ENCODE measurements around the gene TRIM7. TPM values are rescaled to one million over a fixed set of nuclear protein-coding genes. Genes with fewer than 3 reads are reported as not detected.

TRIM7 gene
- total RNA-seq, 1 donor from 2014 or later: 20.8 TPM

GRCh38 chr5:181198905-181199519 lies 6.0 kb downstream of the TRIM7 start:
- TF ChIP-seq CTCF (IDR thresholded peaks at IDR 0.05; ENCODE audit: insufficient read depth, low read length, severe bottlenecking): no peak
- Histone ChIP-seq H3K4me3 (ENCODE audit: low read depth, low read length) (no peak overlapping the region), H3K27me3 (ENCODE audit: control insufficient read depth, insufficient read depth, low read length) (no peaks in the 10 kb centered on the region), H3K36me3 (ENCODE audit: control insufficient read depth, insufficient read depth, low read length) (peaks cover 20% of the 10 kb centered on the region)
- no peak for DNase-seq (ENCODE audit: low read depth)
- FAIRE-seq: no peak

- no peak overlapping the region for H3K4me3 ChIP-seq (ENCODE audit: low read depth, low read length)
- H3K36me3 ChIP-seq (ENCODE audit: control insufficient read depth, insufficient read depth, low read length): peaks cover 20% of the 10 kb centered on the region
- TF ChIP-seq CTCF (IDR thresholded peaks at IDR 0.05; ENCODE audit: insufficient read depth, low read length, severe bottlenecking): no peak
- DNase-seq (ENCODE audit: low read depth) (no peak), FAIRE-seq (no peak)
- no peaks in the 10 kb centered on the region for H3K27me3 ChIP-seq (ENCODE audit: control insufficient read depth, insufficient read depth, low read length)
These were observed 6.8 kb downstream of the TRIM7 start for GRCh38 chr5:181198106-181198685.

DNA sequence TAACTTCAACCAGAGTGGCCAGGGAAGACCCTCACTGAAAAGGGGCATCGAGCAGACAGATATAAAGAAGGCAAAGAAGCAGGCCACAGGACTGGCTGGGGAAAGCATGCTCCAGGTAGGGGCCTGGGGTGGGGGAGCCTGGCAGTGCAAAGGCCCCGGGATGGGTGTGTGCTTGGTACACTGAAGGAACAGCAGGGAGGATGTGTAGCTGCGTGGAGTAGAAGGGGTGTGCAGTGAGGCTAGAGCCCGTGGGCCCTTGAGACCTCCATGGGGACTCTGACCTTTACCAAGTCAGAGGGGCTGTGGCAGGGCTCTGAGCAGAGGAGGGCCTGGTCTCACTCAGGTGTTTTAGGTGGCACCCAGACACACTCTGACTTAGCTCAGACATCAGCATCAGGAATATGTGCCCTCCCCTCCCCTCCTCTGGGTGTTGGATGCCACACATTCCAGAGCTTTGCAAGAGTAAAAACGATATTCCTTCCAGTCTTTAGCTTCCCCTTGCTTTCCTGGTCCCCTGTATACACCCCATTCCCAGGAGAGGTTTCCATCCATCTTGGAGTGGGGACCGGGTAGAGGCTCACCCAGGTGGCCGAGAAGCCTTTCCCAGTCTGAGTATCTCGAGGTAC lies 7.6 kb downstream of the TRIM7 start:
- peaks cover 20% of the 10 kb centered on the region for H3K36me3 ChIP-seq (ENCODE audit: control insufficient read depth, insufficient read depth, low read length)
- H3K27me3 ChIP-seq (ENCODE audit: control insufficient read depth, insufficient read depth, low read length): no peaks in the 10 kb centered on the region
- FAIRE-seq (no peak), DNase-seq (ENCODE audit: low read depth) (no peak)
- TF ChIP-seq CTCF (IDR thresholded peaks at IDR 0.05; ENCODE audit: insufficient read depth, low read length, severe bottlenecking): no peak
- no peak overlapping the region for H3K4me3 ChIP-seq (ENCODE audit: low read depth, low read length)

DNA sequence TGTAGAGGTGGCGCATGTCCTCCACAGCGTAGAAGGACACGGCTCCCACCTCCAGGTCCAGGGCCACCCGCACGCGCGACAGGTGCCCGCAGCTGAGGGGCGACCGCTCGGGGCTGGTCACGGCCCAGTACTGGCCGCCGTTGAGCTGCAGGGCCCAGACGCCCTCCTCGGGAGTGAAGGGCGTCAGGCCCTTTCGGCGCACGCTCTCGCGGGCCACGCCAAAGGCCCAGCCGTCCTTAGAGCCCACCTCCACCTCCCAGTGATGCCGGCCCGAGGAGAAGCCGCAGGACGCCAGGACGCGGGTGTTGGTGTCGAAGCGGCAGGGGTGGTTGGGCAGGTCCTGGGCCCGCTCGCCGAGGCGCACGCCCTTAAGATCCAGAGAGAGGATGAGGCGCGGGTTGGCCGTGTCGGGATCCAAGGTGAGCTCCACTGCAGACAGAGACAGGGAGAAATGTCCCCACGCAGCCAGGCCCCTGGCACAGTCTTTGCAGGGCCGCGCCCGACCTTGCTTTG lies 9.7 kb downstream of the TRIM7 start:
- Histone ChIP-seq H3K4me3 (ENCODE audit: low read depth, low read length) (no peak overlapping the region), H3K36me3 (ENCODE audit: control insufficient read depth, insufficient read depth, low read length) (peaks cover 19% of the 10 kb centered on the region), H3K27me3 (ENCODE audit: control insufficient read depth, insufficient read depth, low read length) (no peaks in the 10 kb centered on the region)
- no peak for FAIRE-seq
- DNase-seq (ENCODE audit: low read depth): no peak
- TF ChIP-seq CTCF (IDR thresholded peaks at IDR 0.05; ENCODE audit: insufficient read depth, low read length, severe bottlenecking): no peak

DNA sequence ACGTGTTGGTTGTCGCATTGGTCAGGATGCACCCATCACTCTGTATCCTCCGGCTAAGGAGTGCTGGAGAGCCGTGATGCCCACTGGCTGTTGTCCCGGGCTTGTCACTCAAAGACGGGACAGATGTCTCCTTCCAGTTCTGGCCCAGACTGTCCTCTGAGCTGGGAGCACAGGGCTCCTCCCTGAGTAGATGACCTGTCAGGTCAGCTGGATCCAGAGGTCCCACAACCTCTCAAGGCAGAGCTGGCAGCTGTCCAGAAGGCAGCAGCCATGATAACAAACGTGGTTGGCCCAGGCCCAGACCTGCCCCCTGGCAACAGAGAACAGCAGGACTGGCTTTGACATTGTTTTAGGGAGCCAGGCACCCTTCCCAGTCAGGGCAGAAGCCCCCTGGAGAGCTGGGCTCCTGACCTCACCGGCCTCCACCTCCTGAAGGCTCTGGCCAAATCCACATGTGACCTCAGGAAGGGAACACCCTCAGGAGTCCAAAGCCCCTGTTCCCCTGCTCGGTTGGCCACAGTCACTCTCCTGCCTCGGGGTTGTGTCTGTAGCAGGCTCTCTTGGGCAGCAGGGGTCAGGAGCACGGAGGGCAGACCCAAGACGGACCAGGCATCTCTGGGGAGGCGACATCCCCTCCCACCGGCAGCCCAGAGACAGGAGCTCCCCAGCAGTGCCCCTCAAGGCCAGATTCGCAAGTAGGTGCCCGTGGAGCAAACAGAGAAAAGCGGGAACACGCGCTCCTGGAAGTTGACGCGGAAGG lies 10.3 kb downstream of the TRIM7 start:
- H3K27me3 ChIP-seq (ENCODE audit: control insufficient read depth, insufficient read depth, low read length): no peaks in the 10 kb centered on the region
- no peak overlapping the region for H3K4me3 ChIP-seq (ENCODE audit: low read depth, low read length)
- no peak for TF ChIP-seq CTCF (IDR thresholded peaks at IDR 0.05; ENCODE audit: insufficient read depth, low read length, severe bottlenecking)
- peaks cover 17% of the 10 kb centered on the region for H3K36me3 ChIP-seq (ENCODE audit: control insufficient read depth, insufficient read depth, low read length)
- DNase-seq (ENCODE audit: low read depth) (no peak), FAIRE-seq (no peak)

Data from bronchial epithelial cell (primary cell).